Stomach (tissue), 4 donors: ENCODE results near the gene OR4E1.

Source experiments
- CTCF ChIP-seq, 7 experiments: fragments of 450-650 bp in 4 of 7; fragments of 200-600 bp in 3 of 7; sonication (generic) in 3 of 7; IDR thresholded peaks; one replicate each; pipeline ENCODE4 v1.5.1; 2016 to 2019; ENCODE audit warnings: antibody characterized with exemption in 7 of 7, control low read depth in 2 of 7, mild to moderate bottlenecking in 1 of 7
- EP300 ChIP-seq: sonication (generic); formaldehyde crosslinking; IDR thresholded peaks from one replicate; pipeline ENCODE4 v1.6.1; 2017; ENCODE audit warnings: antibody characterized with exemption
- POLR2A ChIP-seq, 4 donors: fragments of 450-650 bp; IDR thresholded peaks; one replicate each; pipeline ENCODE4 v1.6.1; 2016; ENCODE audit warnings: antibody characterized with exemption in 4 of 4, control low read depth in 2 of 4, mild to moderate bottlenecking in 1 of 4, moderate library complexity in 1 of 4

GRCh38 chr14:21719841-21720240 is 46.2 kb upstream of the OR4E1 start:
- TF ChIP-seq EP300 = no peak
- TF ChIP-seq CTCF (IDR thresholded peaks at IDR 0.05) = no peak
- TF ChIP-seq POLR2A (IDR thresholded peaks at IDR 0.05) = no peak
